GM12891 (cell line): ENCODE data around the gene PCSK6.

Source experiments
- PAX5 ChIP-seq: IDR thresholded peaks from 2 replicates; pipeline ENCODE4 v1.6.1; 2011; ENCODE audit warnings: low read length, moderate library complexity, mild to moderate bottlenecking; ENCODE audit not compliant: insufficient read depth, severe bottlenecking
- POLR2A ChIP-seq: IDR thresholded peaks from 2 replicates; pipeline ENCODE4 v1.6.1; 2011; ENCODE audit warnings: low read depth, low read length, control low read depth
- POLR2AphosphoS5 ChIP-seq: IDR thresholded peaks from 2 replicates; pipeline ENCODE4 v1.6.1; 2011; ENCODE audit warnings: low read depth, low read length, control low read depth
- POU2F2 ChIP-seq: IDR thresholded peaks from 2 replicates; pipeline ENCODE4 v1.6.1; 2011; ENCODE audit warnings: low read depth, mild to moderate bottlenecking, control low read depth, low read length, moderate library complexity
- SPI1 ChIP-seq: IDR thresholded peaks from 2 replicates; pipeline ENCODE4 v1.6.1; 2011; ENCODE audit warnings: low read depth, low read length, control low read depth
- TAF1 ChIP-seq: IDR thresholded peaks from 2 replicates; pipeline ENCODE4 v1.6.1; 2011; ENCODE audit warnings: low read depth, low read length, control low read depth

GRCh38 chr15:101255051-101255395 is 234.5 kb downstream of the PCSK6 start:
- no peak for TF ChIP-seq POLR2AphosphoS5
- no peak for TF ChIP-seq POLR2A
- TF ChIP-seq SPI1: no peak
- no peak for TF ChIP-seq TAF1
- no peak for TF ChIP-seq PAX5
- no peak for TF ChIP-seq POU2F2
